GM12872 (cell line): ENCODE measurements around the gene TEC.

Experiments used
- CTCF ChIP-seq: IDR thresholded peaks from 3 replicates; pipeline ENCODE4 v1.5.1; 2011; ENCODE audit warnings: low read depth, mild to moderate bottlenecking, low read length, moderate library complexity; ENCODE audit not compliant: insufficient read depth

Gene TEC

DNA sequence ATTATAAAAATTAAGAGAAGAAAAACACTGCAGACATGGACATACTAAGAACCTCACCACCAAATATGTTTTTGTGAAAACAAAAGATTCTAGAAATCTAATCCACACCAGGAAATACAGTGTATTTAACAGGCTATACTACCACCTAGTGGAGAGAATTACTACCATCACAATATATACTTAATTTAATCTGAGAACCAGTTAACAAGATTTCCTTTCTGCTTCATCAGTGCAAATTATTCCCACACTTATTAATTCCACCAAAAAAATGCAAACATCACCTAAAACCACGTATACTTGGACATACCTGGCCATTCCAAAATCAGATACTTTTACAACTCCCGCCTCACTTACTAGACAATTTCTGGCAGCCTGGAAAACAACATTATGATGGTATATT lies 128.6 kb downstream of the TEC start:
- TF ChIP-seq CTCF, result peak; percentile 43; the same call in 1 of the 3 replicates

DNA sequence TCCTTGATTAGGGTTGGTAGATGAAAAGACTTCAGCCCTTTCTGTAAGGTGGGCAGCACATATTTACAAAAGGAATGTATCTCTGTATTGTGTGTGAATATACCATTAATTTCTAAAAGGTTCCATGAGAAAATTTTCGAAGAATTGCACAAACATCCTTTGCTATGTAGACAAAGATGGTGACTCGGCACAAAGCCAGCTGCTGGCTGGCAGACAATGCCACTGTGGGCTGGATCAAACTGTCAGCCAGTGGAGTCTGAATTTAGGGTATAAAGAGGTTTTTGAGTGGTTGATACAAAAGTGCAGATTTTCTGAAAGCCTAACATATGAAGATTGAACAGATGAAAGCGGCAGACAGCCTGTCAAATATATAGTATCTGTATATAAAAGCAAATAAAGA lies 129.9 kb downstream of the TEC start:
- no peak for TF ChIP-seq CTCF

- TF ChIP-seq CTCF, result no peak
Measured at GRCh38 chr4:48138936-48139335, 130.7 kb downstream of the TEC start.

GRCh38 chr4:48138511-48138910 lies 131.1 kb downstream of the TEC start:
- no peak for TF ChIP-seq CTCF

DNA sequence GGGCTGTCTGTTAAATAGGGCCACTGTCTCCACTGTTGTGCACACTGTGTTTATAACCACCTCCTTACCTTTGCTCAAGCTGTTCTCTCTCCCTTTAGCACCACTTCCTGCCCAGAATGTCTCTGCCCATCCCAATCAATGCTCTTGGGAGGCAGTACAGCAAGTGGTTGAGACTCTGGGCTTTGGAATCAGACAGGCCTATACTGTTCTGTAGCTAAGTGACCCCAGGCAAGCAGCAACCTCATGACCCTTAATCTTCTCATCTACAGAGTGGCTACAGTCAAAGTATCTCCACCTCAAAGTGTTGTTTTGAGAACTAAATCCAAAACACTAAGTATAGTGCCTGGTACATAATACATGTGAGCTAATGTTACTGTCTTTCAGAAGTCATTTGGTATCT lies 131.8 kb downstream of the TEC start:
- no peak for TF ChIP-seq CTCF

GRCh38 chr4:48134081-48134480 lies 135.6 kb downstream of the TEC start, which contains the start of gene TXK:
TXK (minus strand) TSS chr4:48134250; CDS start chr4:48134170, 80 bp downstream.
- no peak for TF ChIP-seq CTCF

- no peak for TF ChIP-seq CTCF
Measured at GRCh38 chr4:48133669-48134068, 136.0 kb downstream of the TEC start.

GRCh38 chr4:48131736-48132135 lies 137.9 kb downstream of the TEC start:
- no peak for TF ChIP-seq CTCF
